ENCODE measurements around the gene CD163L1. TPM values are rescaled to one million over a fixed set of nuclear protein-coding genes. Genes with fewer than 3 reads are reported as not detected.

Gene CD163L1
- total and polyA plus RNA-seq, 9 of the 15 experiments (the other 6 are each of a cell fraction or from before 2014, with no cell fraction given), result 0.54 to 9.2 (median 2.0) TPM

DNA sequence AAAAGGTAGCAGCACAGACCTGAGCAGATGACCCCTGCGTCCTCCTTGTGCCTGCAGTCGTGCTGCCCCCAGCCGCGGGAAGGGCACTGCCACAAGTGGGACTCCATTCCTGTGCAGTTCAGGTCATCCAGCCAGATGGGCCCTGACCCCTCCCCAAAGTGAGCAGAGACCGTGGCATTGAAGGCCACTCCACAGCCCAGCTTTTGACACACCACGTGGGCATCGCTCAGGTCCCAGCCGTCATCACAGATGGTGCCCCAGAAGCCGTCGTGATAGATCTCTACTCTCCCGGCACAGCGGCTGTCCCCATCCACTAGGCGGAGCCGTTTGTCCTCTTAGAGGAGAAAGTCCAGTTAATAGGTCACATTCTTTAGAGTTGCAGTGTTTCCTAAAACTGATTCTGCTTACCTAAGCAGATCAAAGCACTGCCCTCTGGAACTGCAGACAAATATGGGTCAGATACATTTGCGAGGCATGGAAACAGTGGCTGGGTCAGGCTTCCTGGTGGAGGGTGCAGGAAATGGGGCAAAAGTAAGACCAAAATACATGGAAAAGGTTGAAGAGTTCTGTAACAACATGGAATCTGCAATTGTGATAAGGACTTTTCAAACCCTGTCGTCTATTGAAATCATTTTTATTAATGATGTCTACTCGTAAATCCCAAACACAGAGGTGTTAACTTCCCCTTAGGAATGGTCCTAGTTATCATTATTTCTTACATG is 69.4 kb downstream of the CD163L1 start (continued):
- TF ChIP-seq MAFG (tag; conservative IDR thresholded peaks at IDR 0.05) (peak; percentile 65), BCL6 (CRISPR knock-in tag; IDR thresholded peaks at IDR 0.05) (no peak)
- TF ChIP-seq, protein P1, sequence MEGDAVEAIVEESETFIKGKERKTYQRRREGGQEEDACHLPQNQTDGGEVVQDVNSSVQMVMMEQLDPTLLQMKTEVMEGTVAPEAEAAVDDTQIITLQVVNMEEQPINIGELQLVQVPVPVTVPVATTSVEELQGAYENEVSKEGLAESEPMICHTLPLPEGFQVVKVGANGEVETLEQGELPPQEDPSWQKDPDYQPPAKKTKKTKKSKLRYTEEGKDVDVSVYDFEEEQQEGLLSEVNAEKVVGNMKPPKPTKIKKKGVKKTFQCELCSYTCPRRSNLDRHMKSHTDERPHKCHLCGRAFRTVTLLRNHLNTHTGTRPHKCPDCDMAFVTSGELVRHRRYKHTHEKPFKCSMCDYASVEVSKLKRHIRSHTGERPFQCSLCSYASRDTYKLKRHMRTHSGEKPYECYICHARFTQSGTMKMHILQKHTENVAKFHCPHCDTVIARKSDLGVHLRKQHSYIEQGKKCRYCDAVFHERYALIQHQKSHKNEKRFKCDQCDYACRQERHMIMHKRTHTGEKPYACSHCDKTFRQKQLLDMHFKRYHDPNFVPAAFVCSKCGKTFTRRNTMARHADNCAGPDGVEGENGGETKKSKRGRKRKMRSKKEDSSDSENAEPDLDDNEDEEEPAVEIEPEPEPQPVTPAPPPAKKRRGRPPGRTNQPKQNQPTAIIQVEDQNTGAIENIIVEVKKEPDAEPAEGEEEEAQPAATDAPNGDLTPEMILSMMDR (IDR thresholded peaks at IDR 0.05 in 2 of 3, conservative IDR thresholded peaks at IDR 0.05 in 1 of 3; ENCODE audit: insufficient read depth in 2 of 3, low read depth in 1 of 3, low read length in 3 of 3), result peak; percentile 62 to 73 (median 71)

DNA sequence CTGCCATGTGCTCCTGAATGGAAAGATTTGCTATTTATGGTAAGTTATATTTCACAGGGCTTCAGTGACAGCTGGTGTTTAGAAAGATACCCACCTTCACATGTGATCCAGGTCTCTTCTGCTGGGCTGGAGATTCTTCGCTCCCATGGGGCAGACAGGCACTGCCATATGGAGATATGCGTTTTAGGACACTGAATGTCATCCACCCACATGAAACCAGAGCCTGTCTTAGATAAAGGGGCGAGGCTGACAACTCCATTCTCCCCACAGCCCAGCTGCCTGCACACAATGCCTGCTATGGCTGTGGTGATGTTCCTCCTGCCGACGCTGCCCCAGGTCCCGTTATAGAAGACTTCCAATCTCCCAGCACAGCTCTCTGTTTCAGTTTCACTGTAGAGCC is 70.7 kb downstream of the CD163L1 start:
- in situ Hi-C loops (cut with MboI), result loop anchor here (10.0 kb wide), 1 partner anchor 62 kb away; no protein-coding TSS in a partner anchor
- TF ChIP-seq SOX6 (IDR thresholded peaks at IDR 0.05) (no peak), TCFL5 (CRISPR knock-in tag; conservative IDR thresholded peaks at IDR 0.05) (no peak), GTF2F1 (IDR thresholded peaks at IDR 0.05; ENCODE audit: low read depth, low read length) (no peak), BACH1 (tag; IDR thresholded peaks at IDR 0.05) (no peak), PRMT5 (CRISPR knock-in tag; IDR thresholded peaks at IDR 0.05) (no peak), NR2C2 (CRISPR knock-in tag; IDR thresholded peaks at IDR 0.05) (no peak), NR2C2 (tag; IDR thresholded peaks at IDR 0.05) (no peak), SMC3 (conservative IDR thresholded peaks at IDR 0.05; ENCODE audit: insufficient read depth, low read depth, low read length) (no peak), FOXA3 (CRISPR knock-in tag; conservative IDR thresholded peaks at IDR 0.05 in 1 of 2, IDR thresholded peaks at IDR 0.05 in 1 of 2) (no peak), DPF2 (IDR thresholded peaks at IDR 0.05) (0 out of 2 replicates have a peak, but pooled peaks have one; percentile 28), CBFA2T3 (IDR thresholded peaks at IDR 0.05) (peak; percentile 91), CBX2 (IDR thresholded peaks at IDR 0.05; ENCODE audit: insufficient read depth, low read length, poor library complexity, severe bottlenecking) (no peak), CREM (IDR thresholded peaks at IDR 0.05; ENCODE audit: low read depth) (peak; percentile 31; the same call in 1 of the 2 replicates)
- TF ChIP-seq, protein P2, sequence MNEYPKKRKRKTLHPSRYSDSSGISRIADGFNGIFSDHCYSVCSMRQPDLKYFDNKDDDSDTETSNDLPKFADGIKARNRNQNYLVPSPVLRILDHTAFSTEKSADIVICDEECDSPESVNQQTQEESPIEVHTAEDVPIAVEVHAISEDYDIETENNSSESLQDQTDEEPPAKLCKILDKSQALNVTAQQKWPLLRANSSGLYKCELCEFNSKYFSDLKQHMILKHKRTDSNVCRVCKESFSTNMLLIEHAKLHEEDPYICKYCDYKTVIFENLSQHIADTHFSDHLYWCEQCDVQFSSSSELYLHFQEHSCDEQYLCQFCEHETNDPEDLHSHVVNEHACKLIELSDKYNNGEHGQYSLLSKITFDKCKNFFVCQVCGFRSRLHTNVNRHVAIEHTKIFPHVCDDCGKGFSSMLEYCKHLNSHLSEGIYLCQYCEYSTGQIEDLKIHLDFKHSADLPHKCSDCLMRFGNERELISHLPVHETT (CRISPR knock-in tag; conservative IDR thresholded peaks at IDR 0.05 in 1 of 2, IDR thresholded peaks at IDR 0.05 in 1 of 2), result no peak
- TF ChIP-seq, protein P3, sequence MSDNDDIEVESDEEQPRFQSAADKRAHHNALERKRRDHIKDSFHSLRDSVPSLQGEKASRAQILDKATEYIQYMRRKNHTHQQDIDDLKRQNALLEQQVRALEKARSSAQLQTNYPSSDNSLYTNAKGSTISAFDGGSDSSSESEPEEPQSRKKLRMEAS (CRISPR knock-in tag; IDR thresholded peaks at IDR 0.05), result 0 out of 2 replicates have a peak, but pooled peaks have one; percentile 35

More for the DNA sequence above, 70.7 kb downstream of the CD163L1 start:
- Histone ChIP-seq H3K27ac (ENCODE audit: extremely low read depth, low read depth, low read length) (no peak overlapping the region), H3K9me3 (replicated peaks; ENCODE audit: control insufficient read depth, insufficient read depth, low read depth, low read length) (no peaks in the 10 kb centered on the region), H3K79me2 (ENCODE audit: control insufficient read depth, insufficient read depth, low read length) (no peaks in the 10 kb centered on the region), H3K4me1 (replicated peaks in 1 of 2; ENCODE audit: control insufficient read depth in 2 of 2, insufficient read depth in 2 of 2, low read length in 2 of 2) (peaks cover 0 to 7% of the 10 kb centered on the region in 2 experiments; a peak in 4 of 5 replicates), H3K4me3 (no peak overlapping the region), H3K4me2 (ENCODE audit: insufficient read depth, low read length) (no peak overlapping the region; the same call in 1 of the 2 replicates), H3K36me3 (ENCODE audit: control insufficient read depth, insufficient read depth, low read length) (no peaks in the 10 kb centered on the region), H2AFZ (ENCODE audit: low read depth, low read length) (peak overlapping the region; percentile 15; the same call in 1 of the 2 replicates), H3K27me3 (ENCODE audit: control insufficient read depth in 2 of 2, insufficient read depth in 2 of 2, low read length in 2 of 2) (no peaks in the 10 kb centered on the region; a peak in 1 of 5 replicates), H3K9ac (ENCODE audit: insufficient read depth in 1 of 2, low read depth in 2 of 2, low read length in 2 of 2) (no peak overlapping the region), H3K9me1 (ENCODE audit: control insufficient read depth, insufficient read depth, low read length) (no peaks in the 10 kb centered on the region), H4K20me1 (replicated peaks; ENCODE audit: control insufficient read depth, insufficient read depth, low read length) (no peaks in the 10 kb centered on the region)
- ChIA-PET CTCF (ENCODE audit: low intra/inter-chr PET ratio) (no interaction called here), POLR2A (no interaction called here)
- DNase-seq (ENCODE audit: extremely low read depth in 1 of 4, low spot score in 3 of 4) (peak in 3 of 4 experiments; percentile 5 to 68 (median 31)), ATAC-seq (peak; percentile 64), FAIRE-seq (peak; percentile 85)
- intact Hi-C loops (cut with micrococcal nuclease), result no loop called here
- BruUV-seq (replicated peaks), result no TSS peak
- WGBS (ENCODE audit: insufficient coverage, low coverage, missing lambda C conversion rate), result 2% methylated on average over 6 of the region's 6 CpGs

All from K562 (cell line).